ENCODE data around the gene FUT3. TPM values are rescaled to one million over a fixed set of nuclear protein-coding genes. Genes with fewer than 3 reads are reported as not detected.

FUT3 gene
- total RNA-seq, 1 experiment from 2014 or later: not detected

- Histone ChIP-seq H3K79me1 (ENCODE audit: insufficient read depth, low read depth, low read length, poor library complexity, severe bottlenecking) (no peaks in the 10 kb centered on the region), H2BK120ac (ENCODE audit: low read depth, low read length, poor library complexity, severe bottlenecking) (no peak overlapping the region), H3K27ac (ENCODE audit: insufficient read length, low read depth, low read length) (no peak overlapping the region), H2AFZ (ENCODE audit: low read length) (no peak overlapping the region), H3K4me1 (ENCODE audit: insufficient read depth, low read length) (no peaks in the 10 kb centered on the region), H3T11ph (ENCODE audit: low read length) (no peak overlapping the region), H3K18ac (ENCODE audit: insufficient read length, low read depth, low read length) (no peak overlapping the region), H2BK20ac (ENCODE audit: low read depth, low read length, poor library complexity, severe bottlenecking) (no peak overlapping the region), H3K4ac (ENCODE audit: low read depth, low read length) (no peak overlapping the region), H2AK5ac (ENCODE audit: insufficient read length, low read length) (no peak overlapping the region), H3K56ac (ENCODE audit: insufficient read length, low read depth, low read length) (no peak overlapping the region), H3K4me2 (ENCODE audit: insufficient read depth, insufficient read length, low read length) (no peak overlapping the region), H3K9ac (ENCODE audit: extremely low read depth, insufficient read length, low read length) (no peak overlapping the region), H3K27me3 (ENCODE audit: insufficient read depth, low read length) (no peaks in the 10 kb centered on the region), H2BK15ac (ENCODE audit: low read depth, low read length) (no peak overlapping the region), H4K91ac (ENCODE audit: insufficient read length, low read depth, low read length) (no peak overlapping the region), H2BK12ac (ENCODE audit: insufficient read length, low read depth, low read length) (no peak overlapping the region), H2BK5ac (ENCODE audit: insufficient read length, low read length) (no peak overlapping the region), H4K5ac (ENCODE audit: insufficient read length, low read depth, low read length) (no peak overlapping the region), H3K23ac (ENCODE audit: insufficient read length, low read depth, low read length) (no peak overlapping the region), H4K20me1 (ENCODE audit: control insufficient read depth, insufficient read depth, insufficient read length) (no peaks in the 10 kb centered on the region), H3K9me3 (ENCODE audit: control insufficient read depth, low read depth, low read length) (no peaks in the 10 kb centered on the region), H3K14ac (ENCODE audit: insufficient read depth, low read length) (no peak overlapping the region), H3K23me2 (ENCODE audit: insufficient read length, low read depth, low read length, poor library complexity, severe bottlenecking) (no peaks in the 10 kb centered on the region), H4K8ac (replicated peaks; ENCODE audit: insufficient read length, low read depth, low read length) (no peak overlapping the region), H3K79me2 (ENCODE audit: insufficient read depth, low read length) (no peaks in the 10 kb centered on the region)
- Mint-ChIP-seq H3K27me3 (ENCODE audit: low read depth) (peaks cover 19% of the 10 kb centered on the region), H3K36me3 (ENCODE audit: insufficient read depth in 1 of 3, low read depth in 3 of 3) (no peaks in the 10 kb centered on the region; a peak in 1 of 7 replicates), H3K27ac (no peak overlapping the region), H3K4me3 (no peak overlapping the region), H3K9me3 (no peaks in the 10 kb centered on the region; a peak in 1 of 5 replicates), H3K4me1 (peaks cover 13 to 30% of the 10 kb centered on the region in 2 experiments)
- no peak for DNase-seq
- no CpG with 5 or more reads among the region's 9 CpGs for WGBS (ENCODE audit: extremely low coverage, insufficient read length, low lambda C conversion rate)
- TF ChIP-seq CTCF (conservative IDR thresholded peaks at IDR 0.05): no peak
Measured at GRCh38 chr19:5877882-5878281, 26.6 kb upstream of the FUT3 start.

All from H9 (cell line).